ENCODE data around the gene HNRNPF. TPM values are rescaled to one million over a fixed set of nuclear protein-coding genes. Genes with fewer than 3 reads are reported as not detected.

Gene HNRNPF
- total and polyA plus RNA-seq, 2 donors: 136 to 235 TPM

DNA sequence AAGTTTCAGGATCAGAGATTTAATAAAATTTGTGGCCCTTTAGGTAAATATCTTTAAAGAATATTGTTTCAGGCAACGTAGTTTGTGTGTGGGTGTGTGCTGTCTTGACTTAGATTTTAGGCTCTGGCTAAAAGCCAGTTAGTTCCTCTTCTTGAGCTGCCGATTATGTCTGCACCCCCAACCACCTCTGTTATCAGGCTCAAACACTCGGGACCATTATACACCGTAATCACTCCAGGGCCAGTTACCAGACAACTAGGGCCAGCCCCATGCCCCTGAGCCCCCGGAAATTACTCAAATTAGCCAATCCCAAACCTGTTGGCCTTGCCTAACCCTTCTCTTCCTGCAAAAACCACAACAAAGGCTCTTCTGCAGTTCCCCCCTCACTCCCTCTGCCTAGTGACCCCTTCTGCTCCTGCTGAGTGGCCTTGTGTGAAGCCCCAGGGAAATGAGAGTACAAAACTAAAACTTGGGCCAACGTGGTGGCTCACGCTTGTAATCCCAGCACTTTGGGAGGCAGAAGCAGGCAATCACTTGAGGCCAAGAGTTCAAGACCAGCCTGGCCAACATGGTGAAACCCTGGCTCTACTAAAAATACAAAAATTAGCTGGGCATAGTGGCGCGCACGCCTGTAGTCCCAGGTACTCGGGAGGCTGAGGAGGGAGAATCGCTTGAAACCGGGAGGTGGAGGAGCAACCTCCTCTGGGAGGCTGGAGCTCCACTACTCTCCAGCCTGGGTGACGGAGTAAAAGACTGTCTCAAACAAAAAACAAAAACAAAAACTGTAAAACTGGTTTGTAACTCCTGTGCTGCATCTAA is 9.2 kb upstream of the HNRNPF start:
- Histone ChIP-seq H3K4me3 (ENCODE audit: low read length in 2 of 2) (no peak overlapping the region), H3K27me3 (ENCODE audit: control insufficient read depth in 2 of 2, insufficient read depth in 1 of 2, low read length in 1 of 2) (no peaks in the 10 kb centered on the region), H3K27ac (ENCODE audit: low read depth in 1 of 2, low read length in 1 of 2) (peak overlapping the region; percentile 74 to 78), H3K4me1 (ENCODE audit: control insufficient read depth in 2 of 2, insufficient read depth in 2 of 2, low read length in 2 of 2) (peaks cover 16 to 33% of the 10 kb centered on the region in 2 donors), H3K36me3 (ENCODE audit: control insufficient read depth in 2 of 2, insufficient read depth in 2 of 2, low read length in 1 of 2) (no peaks in the 10 kb centered on the region), H3K9me3 (ENCODE audit: control insufficient read depth in 2 of 2, insufficient read depth in 1 of 2, low read length in 1 of 2) (peaks cover 0 to 5% of the 10 kb centered on the region in 2 donors)
- 52% methylated on average over 14 of the region's 14 CpGs for WGBS
- peak in 2 of 9 donors; percentile 19 to 67 for DNase-seq (ENCODE audit: low read depth in 6 of 9, low spot score in 9 of 9)

GRCh38 chr10:43415544-43415943 is 6.6 kb upstream of the HNRNPF start:
- Histone ChIP-seq H3K9me3 (ENCODE audit: control insufficient read depth in 2 of 2, insufficient read depth in 1 of 2, low read length in 1 of 2) (peaks cover 0 to 5% of the 10 kb centered on the region in 2 donors), H3K4me1 (ENCODE audit: control insufficient read depth in 2 of 2, insufficient read depth in 2 of 2, low read length in 2 of 2) (peaks cover 13 to 27% of the 10 kb centered on the region in 2 donors), H3K4me3 (ENCODE audit: low read length in 2 of 2) (no peak overlapping the region), H3K36me3 (ENCODE audit: control insufficient read depth in 2 of 2, insufficient read depth in 2 of 2, low read length in 1 of 2) (no peaks in the 10 kb centered on the region), H3K27me3 (ENCODE audit: control insufficient read depth in 2 of 2, insufficient read depth in 1 of 2, low read length in 1 of 2) (no peaks in the 10 kb centered on the region), H3K27ac (ENCODE audit: low read depth in 1 of 2, low read length in 1 of 2) (no peak overlapping the region)
- 95% methylated on average over 10 of the region's 10 CpGs for WGBS
- no peak for DNase-seq (ENCODE audit: low read depth in 6 of 9, low spot score in 9 of 9)

GRCh38 chr10:43411536-43411935 is 2.5 kb upstream of the HNRNPF start:
- peaks cover 4 to 16% of the 10 kb centered on the region in 2 donors for H3K4me1 ChIP-seq (ENCODE audit: control insufficient read depth in 2 of 2, insufficient read depth in 2 of 2, low read length in 2 of 2)
- no peak for DNase-seq (ENCODE audit: low read depth in 6 of 9, low spot score in 9 of 9)
- peaks cover 0 to 5% of the 10 kb centered on the region in 2 donors for H3K9me3 ChIP-seq (ENCODE audit: control insufficient read depth in 2 of 2, insufficient read depth in 1 of 2, low read length in 1 of 2)
- H3K27me3 ChIP-seq (ENCODE audit: control insufficient read depth in 2 of 2, insufficient read depth in 1 of 2, low read length in 1 of 2): no peaks in the 10 kb centered on the region
- WGBS: 91% methylated on average over 2 of the region's 2 CpGs
- H3K27ac ChIP-seq (ENCODE audit: low read depth in 1 of 2, low read length in 1 of 2): no peak overlapping the region
- no peak overlapping the region for H3K4me3 ChIP-seq (ENCODE audit: low read length in 2 of 2)
- H3K36me3 ChIP-seq (ENCODE audit: control insufficient read depth in 2 of 2, insufficient read depth in 2 of 2, low read length in 1 of 2): no peaks in the 10 kb centered on the region

- no peak for DNase-seq (ENCODE audit: low read depth in 6 of 9, low spot score in 9 of 9)
- Histone ChIP-seq H3K27me3 (ENCODE audit: control insufficient read depth in 2 of 2, insufficient read depth in 1 of 2, low read length in 1 of 2) (no peaks in the 10 kb centered on the region), H3K27ac (ENCODE audit: low read depth in 1 of 2, low read length in 1 of 2) (no peak overlapping the region), H3K9me3 (ENCODE audit: control insufficient read depth in 2 of 2, insufficient read depth in 1 of 2, low read length in 1 of 2) (peaks cover 0 to 5% of the 10 kb centered on the region in 2 donors), H3K4me3 (ENCODE audit: low read length in 2 of 2) (no peak overlapping the region), H3K4me1 (ENCODE audit: control insufficient read depth in 2 of 2, insufficient read depth in 2 of 2, low read length in 2 of 2) (peaks cover 12 to 27% of the 10 kb centered on the region in 2 donors), H3K36me3 (ENCODE audit: control insufficient read depth in 2 of 2, insufficient read depth in 2 of 2, low read length in 1 of 2) (peaks cover 0 to 3% of the 10 kb centered on the region in 2 donors)
- WGBS: 97% methylated on average over 14 of the region's 14 CpGs
These were observed 1.4 kb upstream of the HNRNPF start for GRCh38 chr10:43410345-43410744.

- peaks cover 0 to 3% of the 10 kb centered on the region in 2 donors for H3K36me3 ChIP-seq (ENCODE audit: control insufficient read depth in 2 of 2, insufficient read depth in 2 of 2, low read length in 1 of 2)
- WGBS: 5% methylated on average over 46 of the region's 46 CpGs
- H3K27me3 ChIP-seq (ENCODE audit: control insufficient read depth in 2 of 2, insufficient read depth in 1 of 2, low read length in 1 of 2): no peaks in the 10 kb centered on the region
- peak overlapping the region; percentile 98 for H3K27ac ChIP-seq (ENCODE audit: low read depth in 1 of 2, low read length in 1 of 2)
- H3K4me3 ChIP-seq (ENCODE audit: low read length in 2 of 2): peak overlapping the region; percentile 89 to 96
- DNase-seq (ENCODE audit: low read depth in 6 of 9, low spot score in 9 of 9): peak in 5 of 9 donors; percentile 37 to 75 (median 55)
- H3K4me1 ChIP-seq (ENCODE audit: control insufficient read depth in 2 of 2, insufficient read depth in 2 of 2, low read length in 2 of 2): peaks cover 13 to 33% of the 10 kb centered on the region in 2 donors
- peaks cover 0 to 5% of the 10 kb centered on the region in 2 donors for H3K9me3 ChIP-seq (ENCODE audit: control insufficient read depth in 2 of 2, insufficient read depth in 1 of 2, low read length in 1 of 2)
These were observed 561 bp upstream of the HNRNPF start for GRCh38 chr10:43409385-43410109.

DNA sequence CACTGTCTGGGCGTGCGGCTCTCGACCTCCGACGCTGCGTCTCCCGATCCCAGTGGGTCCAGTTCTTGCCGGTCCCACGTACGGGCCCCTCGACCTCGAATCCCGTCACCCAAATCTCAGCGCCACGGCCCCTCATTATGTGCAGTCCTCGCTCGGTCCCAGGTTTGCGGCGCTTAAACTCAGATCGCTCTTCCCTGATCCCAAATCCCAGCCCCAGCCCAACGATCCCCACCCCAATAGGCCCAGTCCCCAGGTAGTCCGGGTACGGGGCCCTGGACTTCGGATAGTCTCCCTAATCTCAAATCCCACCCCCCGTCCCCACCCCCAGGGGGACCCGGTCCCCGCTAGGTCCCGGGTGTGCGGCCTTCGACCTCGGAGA is 666 bp downstream of the HNRNPF start:
- H3K27me3 ChIP-seq (ENCODE audit: control insufficient read depth in 2 of 2, insufficient read depth in 1 of 2, low read length in 1 of 2): no peaks in the 10 kb centered on the region
- H3K36me3 ChIP-seq (ENCODE audit: control insufficient read depth in 2 of 2, insufficient read depth in 2 of 2, low read length in 1 of 2): peaks cover 4 to 11% of the 10 kb centered on the region in 2 donors
- DNase-seq (ENCODE audit: low read depth in 6 of 9, low spot score in 9 of 9): peak in 1 of 9 donors; percentile 49
- peaks cover 15 to 44% of the 10 kb centered on the region in 2 donors for H3K4me1 ChIP-seq (ENCODE audit: control insufficient read depth in 2 of 2, insufficient read depth in 2 of 2, low read length in 2 of 2)
- H3K27ac ChIP-seq (ENCODE audit: low read depth in 1 of 2, low read length in 1 of 2): peak overlapping the region; percentile 98
- H3K4me3 ChIP-seq (ENCODE audit: low read length in 2 of 2): peak overlapping the region; percentile 89 to 96
- WGBS: under 1% methylated on average over 31 of the region's 31 CpGs
- peaks cover 0 to 5% of the 10 kb centered on the region in 2 donors for H3K9me3 ChIP-seq (ENCODE audit: control insufficient read depth in 2 of 2, insufficient read depth in 1 of 2, low read length in 1 of 2)

DNA sequence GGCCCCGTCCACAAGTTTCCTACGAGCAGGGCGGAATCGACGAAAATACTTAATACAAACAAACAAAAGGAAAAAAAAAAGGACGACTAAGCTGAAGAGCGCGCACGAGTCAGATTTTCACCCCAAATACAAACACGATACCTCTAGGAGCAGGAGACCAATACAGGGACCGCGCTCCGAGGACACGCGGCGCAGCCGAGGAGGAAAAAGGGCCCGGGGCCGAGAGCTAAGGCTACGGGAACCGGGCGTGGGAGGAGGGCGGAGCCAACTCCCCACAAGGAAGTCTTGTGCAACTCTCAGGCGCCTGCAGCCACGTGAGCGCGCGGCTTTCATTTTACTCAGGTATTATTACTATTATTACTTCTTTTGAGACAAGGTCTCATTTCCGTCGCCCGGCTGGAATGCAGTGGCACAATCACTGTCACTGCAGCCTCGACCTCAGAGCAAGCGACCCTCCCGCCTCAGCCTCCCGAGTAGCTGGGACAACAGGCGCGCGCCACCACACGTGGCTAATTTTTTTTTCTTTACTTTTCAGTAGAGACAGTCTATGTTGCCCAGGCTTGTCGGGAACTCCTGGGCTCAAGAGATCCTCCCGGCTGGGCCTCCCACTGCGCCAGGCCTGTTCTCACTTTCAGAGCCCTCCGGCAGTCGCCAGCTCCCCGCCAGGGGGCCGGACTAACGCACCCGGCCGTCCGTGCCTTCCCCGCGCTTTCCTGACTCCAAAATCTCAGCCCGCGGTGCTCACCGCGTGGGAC is 1.2 kb downstream of the HNRNPF start:
- whole genome bisulfite sequencing: under 1% methylated on average over 56 of the region's 56 CpGs
- Histone ChIP-seq H3K4me3 (ENCODE audit: low read length in 2 of 2) (peak overlapping the region; percentile 89 to 96), H3K9me3 (ENCODE audit: control insufficient read depth in 2 of 2, insufficient read depth in 1 of 2, low read length in 1 of 2) (peaks cover 0 to 5% of the 10 kb centered on the region in 2 donors), H3K27ac (ENCODE audit: low read depth in 1 of 2, low read length in 1 of 2) (peak overlapping the region; percentile 98), H3K36me3 (ENCODE audit: control insufficient read depth in 2 of 2, insufficient read depth in 2 of 2, low read length in 1 of 2) (peaks cover 4 to 16% of the 10 kb centered on the region in 2 donors), H3K4me1 (ENCODE audit: control insufficient read depth in 2 of 2, insufficient read depth in 2 of 2, low read length in 2 of 2) (peaks cover 15 to 48% of the 10 kb centered on the region in 2 donors), H3K27me3 (ENCODE audit: control insufficient read depth in 2 of 2, insufficient read depth in 1 of 2, low read length in 1 of 2) (no peaks in the 10 kb centered on the region)
- DNase-seq (ENCODE audit: low read depth in 6 of 9, low spot score in 9 of 9): peak in 7 of 9 donors; percentile 74 to 91 (median 79)

- Histone ChIP-seq H3K27me3 (ENCODE audit: control insufficient read depth in 2 of 2, insufficient read depth in 1 of 2, low read length in 1 of 2) (no peaks in the 10 kb centered on the region), H3K4me1 (ENCODE audit: control insufficient read depth in 2 of 2, insufficient read depth in 2 of 2, low read length in 2 of 2) (peaks cover 17 to 48% of the 10 kb centered on the region in 2 donors), H3K36me3 (ENCODE audit: control insufficient read depth in 2 of 2, insufficient read depth in 2 of 2, low read length in 1 of 2) (peaks cover 4 to 18% of the 10 kb centered on the region in 2 donors), H3K9me3 (ENCODE audit: control insufficient read depth in 2 of 2, insufficient read depth in 1 of 2, low read length in 1 of 2) (peaks cover 0 to 5% of the 10 kb centered on the region in 2 donors), H3K27ac (ENCODE audit: low read depth in 1 of 2, low read length in 1 of 2) (peak overlapping the region; percentile 98), H3K4me3 (ENCODE audit: low read length in 2 of 2) (peak overlapping the region; percentile 89 to 96)
- DNase-seq (ENCODE audit: low read depth in 6 of 9, low spot score in 9 of 9): peak in 4 of 9 donors; percentile 29 to 64 (median 38)
- WGBS: under 1% methylated on average over 59 of the region's 59 CpGs
These were observed 1.8 kb downstream of the HNRNPF start for GRCh38 chr10:43407148-43407575.
